ENCODE data around the gene TEAD3. TPM values are rescaled to one million over a fixed set of nuclear protein-coding genes. Genes with fewer than 3 reads are reported as not detected.

Gene TEAD3
- total RNA-seq, 2 experiments from 2014 or later: 0.07 to 0.12 TPM

DNA sequence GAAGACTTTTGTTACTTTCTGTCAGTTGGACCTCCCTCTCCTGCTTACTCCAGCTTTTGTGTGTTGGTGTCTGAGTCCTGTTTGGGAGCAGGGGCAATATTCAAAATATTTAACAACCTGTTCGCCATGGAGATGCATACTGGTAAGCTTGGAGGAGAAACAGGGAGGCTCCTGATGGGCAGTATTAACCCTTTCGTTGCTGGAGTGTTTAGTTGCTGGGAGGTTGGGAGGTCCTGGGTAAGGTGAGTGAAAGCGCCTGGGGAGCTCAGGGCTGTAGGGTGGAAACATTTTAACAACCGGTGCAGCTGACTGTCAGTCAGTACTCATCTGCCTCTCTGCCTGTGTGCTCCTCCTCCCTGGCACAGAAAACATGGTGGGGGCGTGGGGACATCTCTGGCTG, 11.7 kb upstream of the TEAD3 start:
- Mint-ChIP-seq H3K27ac (no peak overlapping the region), H3K27me3 (peaks cover 34% of the 10 kb centered on the region), H3K4me3 (no peak overlapping the region), H3K4me1 (no peaks in the 10 kb centered on the region), H3K36me3 (ENCODE audit: low read depth) (no peaks in the 10 kb centered on the region), H3K9me3 (no peaks in the 10 kb centered on the region)
- no peak for DNase-seq
- POLR2A ChIA-PET: no interaction called here
- CTCF ChIA-PET: interaction anchor here (0.9 to 1.0 kb wide), 2 partner anchors 14 to 40 kb away, joined by 3 read pairs; no protein-coding TSS in a partner anchor

GRCh38 chr6:35508027-35508426, 11.1 kb upstream of the TEAD3 start:
- no peak for DNase-seq
- Mint-ChIP-seq H3K36me3 (ENCODE audit: low read depth) (no peaks in the 10 kb centered on the region), H3K27ac (no peak overlapping the region), H3K9me3 (no peaks in the 10 kb centered on the region), H3K4me3 (no peak overlapping the region), H3K27me3 (peaks cover 39% of the 10 kb centered on the region), H3K4me1 (peaks cover 2% of the 10 kb centered on the region)
- CTCF ChIA-PET: interaction anchor here (0.6 to 0.9 kb wide), 3 partner anchors 39 to 520 kb away, joined by 3 read pairs; partner anchors contain the start of gene MAPK14
- POLR2A ChIA-PET: no interaction called here

DNA sequence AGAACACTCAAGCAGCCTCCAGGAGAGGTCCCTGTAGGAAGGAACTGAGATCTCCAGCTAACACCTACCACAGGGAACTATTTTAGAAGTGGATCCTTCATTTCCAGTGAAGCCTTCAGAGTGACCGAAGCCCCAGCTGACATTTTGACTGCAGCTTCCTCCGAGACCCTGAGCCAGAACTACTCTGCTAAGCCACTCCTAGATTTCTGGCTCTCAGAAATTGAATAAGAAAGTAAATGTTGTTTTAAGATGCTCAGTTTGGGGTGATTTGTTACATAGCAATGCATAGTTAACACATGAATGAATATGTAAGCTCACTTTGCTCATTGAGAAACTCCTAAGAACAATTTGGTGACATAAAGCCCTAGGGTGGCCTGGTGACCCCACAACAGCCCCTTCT, 10.3 kb upstream of the TEAD3 start:
- Mint-ChIP-seq H3K4me3 (no peak overlapping the region), H3K4me1 (peaks cover 2% of the 10 kb centered on the region), H3K27me3 (peaks cover 36% of the 10 kb centered on the region), H3K36me3 (ENCODE audit: low read depth) (no peaks in the 10 kb centered on the region), H3K27ac (no peak overlapping the region), H3K9me3 (no peaks in the 10 kb centered on the region)
- ChIA-PET POLR2A (no interaction called here), CTCF (interaction anchor here (0.6 to 0.9 kb wide), 2 partner anchors 62 to 77 kb away, joined by 3 to 5 read pairs; no protein-coding TSS in a partner anchor)
- DNase-seq: no peak

DNA sequence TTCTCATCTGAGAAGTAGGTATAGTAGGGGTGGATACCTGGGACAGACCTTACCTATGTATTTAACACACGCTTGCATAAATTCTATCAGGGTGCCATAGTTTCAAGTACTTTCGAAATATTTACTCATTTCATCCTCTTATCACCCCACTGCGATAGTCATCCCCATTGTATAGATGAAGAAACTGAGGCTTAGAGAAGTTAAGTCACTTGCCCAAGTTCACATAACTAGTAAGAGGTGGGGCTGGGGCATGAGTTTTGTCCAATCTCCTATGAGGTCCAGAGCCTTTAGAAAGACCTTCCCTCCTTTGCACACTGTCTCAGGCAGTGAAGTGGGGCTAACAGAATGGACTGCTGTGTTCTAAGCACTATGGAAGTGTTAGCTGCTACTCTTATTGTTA, 9.7 kb upstream of the TEAD3 start:
- H3K36me3 Mint-ChIP-seq (ENCODE audit: low read depth): no peaks in the 10 kb centered on the region
- CTCF ChIA-PET: interaction anchor here (0.9 to 1.8 kb wide), 2 partner anchors 12 to 77 kb away, joined by 3 to 5 read pairs; no protein-coding TSS in a partner anchor
- H3K4me1 Mint-ChIP-seq: peaks cover 2% of the 10 kb centered on the region
- H3K9me3 Mint-ChIP-seq: no peaks in the 10 kb centered on the region
- H3K27ac Mint-ChIP-seq: no peak overlapping the region
- DNase-seq: no peak
- H3K27me3 Mint-ChIP-seq: peaks cover 37% of the 10 kb centered on the region
- POLR2A ChIA-PET: no interaction called here
- no peak overlapping the region for H3K4me3 Mint-ChIP-seq

DNA sequence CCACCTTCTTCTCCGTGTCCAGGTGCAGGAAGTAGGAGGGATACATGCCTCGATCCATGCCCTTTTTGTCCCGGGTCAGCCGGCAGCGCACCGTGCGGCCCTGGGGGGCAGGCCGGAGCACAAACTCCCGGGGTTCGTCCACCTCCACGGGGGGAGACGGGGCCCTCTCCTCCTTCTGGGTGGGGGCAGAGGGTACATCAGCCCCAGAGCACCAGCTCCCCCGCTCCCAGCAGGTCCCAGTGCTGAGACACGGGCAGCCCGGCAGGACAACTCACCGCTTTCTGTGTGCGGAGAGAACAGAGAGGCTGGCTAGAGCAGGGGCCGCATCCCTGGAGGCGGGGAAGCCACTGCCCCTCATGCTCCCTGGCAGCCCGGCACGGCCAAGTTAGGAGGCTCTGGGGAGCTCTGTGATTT, 9.1 kb upstream of the TEAD3 start:
- H3K27me3 Mint-ChIP-seq: peaks cover 32% of the 10 kb centered on the region
- CTCF ChIA-PET: interaction anchor here (0.6 to 1.8 kb wide), 2 partner anchors 11 to 12 kb away, joined by 3 to 5 read pairs; no protein-coding TSS in a partner anchor
- H3K9me3 Mint-ChIP-seq: no peaks in the 10 kb centered on the region
- H3K36me3 Mint-ChIP-seq (ENCODE audit: low read depth): no peaks in the 10 kb centered on the region
- no peak for DNase-seq
- H3K4me1 Mint-ChIP-seq: peaks cover 2% of the 10 kb centered on the region
- POLR2A ChIA-PET: no interaction called here
- no peak overlapping the region for H3K27ac Mint-ChIP-seq
- H3K4me3 Mint-ChIP-seq: no peak overlapping the region

DNA sequence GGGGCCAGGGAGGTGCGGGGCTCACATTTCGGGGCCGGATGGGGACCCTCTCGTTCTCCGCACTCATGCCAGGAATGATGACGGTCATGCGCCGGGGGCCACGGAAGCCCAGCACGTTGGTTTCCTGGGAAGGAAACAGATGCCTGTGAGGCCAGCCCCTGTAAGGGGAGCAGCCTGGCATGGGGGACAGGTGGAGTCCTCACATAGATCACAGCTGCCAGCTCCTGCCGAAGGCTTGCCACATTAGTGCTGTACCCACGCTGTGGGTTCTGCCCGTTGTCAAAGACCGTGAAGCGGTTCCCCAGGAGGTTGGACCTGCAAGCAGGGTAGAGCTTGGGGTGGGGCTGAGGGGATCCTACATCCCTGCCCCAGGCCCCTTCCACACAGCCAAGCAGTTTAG, 6.7 kb upstream of the TEAD3 start:
- ChIA-PET POLR2A (no interaction called here), CTCF (interaction anchor here (1.3 to 1.4 kb wide), 2 partner anchors 20 to 234 kb away, joined by 4 read pairs; partner anchors contain the start of gene ARMC12)
- no peak for DNase-seq
- Mint-ChIP-seq H3K27me3 (peaks cover 38% of the 10 kb centered on the region), H3K4me3 (no peak overlapping the region), H3K9me3 (no peaks in the 10 kb centered on the region), H3K27ac (no peak overlapping the region), H3K4me1 (peaks cover 3% of the 10 kb centered on the region), H3K36me3 (ENCODE audit: low read depth) (no peaks in the 10 kb centered on the region)

- ChIA-PET POLR2A (no interaction called here), CTCF (interaction anchor here (0.6 kb wide), 1 partner anchor 150 kb away, joined by 3 read pairs; no protein-coding TSS in a partner anchor)
- no peak overlapping the region for H3K27ac Mint-ChIP-seq
- DNase-seq: no peak
- peaks cover 8% of the 10 kb centered on the region for H3K4me1 Mint-ChIP-seq
- H3K9me3 Mint-ChIP-seq: no peaks in the 10 kb centered on the region
- H3K36me3 Mint-ChIP-seq (ENCODE audit: low read depth): no peaks in the 10 kb centered on the region
- no peak overlapping the region for H3K4me3 Mint-ChIP-seq
- H3K27me3 Mint-ChIP-seq: peaks cover 38% of the 10 kb centered on the region
Observed at GRCh38 chr6:35501784-35502183, 4.9 kb upstream of the TEAD3 start.

DNA sequence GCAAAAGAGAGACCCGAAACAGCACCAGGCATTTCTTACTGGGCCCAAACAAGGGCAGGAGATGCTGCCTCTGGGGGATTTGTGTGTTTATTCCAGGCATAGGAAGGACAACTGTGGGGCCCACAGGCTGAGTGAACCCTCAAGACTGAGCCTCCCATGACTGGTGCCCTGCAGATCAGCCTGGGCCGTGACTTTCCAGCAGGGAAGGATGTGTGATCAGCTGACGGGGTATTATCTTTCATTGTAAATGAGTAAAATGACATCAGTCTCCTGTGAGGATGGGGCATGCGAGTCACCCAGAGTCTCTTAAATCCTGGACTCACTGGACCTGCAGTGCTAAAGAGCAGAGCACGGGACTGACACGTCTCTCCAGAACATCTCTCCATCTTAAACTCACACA, 3.9 kb upstream of the TEAD3 start:
- POLR2A ChIA-PET: no interaction called here

DNA sequence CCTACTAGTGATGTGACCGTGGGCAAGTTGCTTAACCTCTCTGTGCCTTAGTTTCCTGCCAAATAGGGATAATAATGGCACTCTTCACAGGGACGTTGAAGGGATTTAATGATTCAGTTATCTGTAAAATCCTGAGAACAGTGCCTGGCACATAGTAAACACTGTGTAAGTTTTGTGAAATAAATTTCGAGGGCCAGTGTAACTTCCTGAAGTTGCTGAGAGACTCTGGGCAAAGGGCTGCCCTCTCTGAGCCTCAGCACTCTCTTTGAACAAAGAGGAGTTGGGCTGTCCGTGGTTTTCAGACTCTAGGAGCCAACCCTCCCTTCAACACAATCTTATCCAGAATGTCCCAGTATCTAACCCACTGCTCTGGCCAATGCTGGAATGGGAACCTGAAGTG, 2.5 kb upstream of the TEAD3 start:
- H3K27ac Mint-ChIP-seq: no peak overlapping the region
- H3K4me3 Mint-ChIP-seq: no peak overlapping the region
- CTCF ChIA-PET: no interaction called here
- POLR2A ChIA-PET: no interaction called here
- H3K4me1 Mint-ChIP-seq: peaks cover 16% of the 10 kb centered on the region
- no peaks in the 10 kb centered on the region for H3K9me3 Mint-ChIP-seq
- DNase-seq: no peak
- H3K36me3 Mint-ChIP-seq (ENCODE audit: low read depth): no peaks in the 10 kb centered on the region
- peaks cover 43% of the 10 kb centered on the region for H3K27me3 Mint-ChIP-seq

More for the DNA sequence above, 3.9 kb upstream of the TEAD3 start:
- Mint-ChIP-seq H3K27me3 (peaks cover 40% of the 10 kb centered on the region), H3K27ac (no peak overlapping the region), H3K4me1 (peaks cover 8% of the 10 kb centered on the region), H3K4me3 (no peak overlapping the region), H3K36me3 (ENCODE audit: low read depth) (no peaks in the 10 kb centered on the region), H3K9me3 (no peaks in the 10 kb centered on the region)
- no peak for DNase-seq
- CTCF ChIA-PET: interaction anchor here (0.6 kb wide), 1 partner anchor 478 kb away, joined by 3 read pairs; no protein-coding TSS in a partner anchor

GRCh38 chr6:35498422-35499067, 1.7 kb upstream of the TEAD3 start:
- H3K4me3 Mint-ChIP-seq: peak overlapping the region; percentile 61
- DNase-seq: no peak
- H3K9me3 Mint-ChIP-seq: no peaks in the 10 kb centered on the region
- POLR2A ChIA-PET: interaction anchor here (1.2 kb wide), 1 partner anchor 337 kb away, joined by 3 read pairs; no protein-coding TSS in a partner anchor
- peaks cover 46% of the 10 kb centered on the region for H3K27me3 Mint-ChIP-seq
- CTCF ChIA-PET: interaction anchor here (0.6 to 2.2 kb wide), 8 partner anchors 9 to 239 kb away, joined by 3 to 6 read pairs (median 4); partner anchors contain the start of gene ARMC12
- H3K36me3 Mint-ChIP-seq (ENCODE audit: low read depth): no peaks in the 10 kb centered on the region
- H3K27ac Mint-ChIP-seq: peak overlapping the region; percentile 74
- H3K4me1 Mint-ChIP-seq: peaks cover 20% of the 10 kb centered on the region

DNA sequence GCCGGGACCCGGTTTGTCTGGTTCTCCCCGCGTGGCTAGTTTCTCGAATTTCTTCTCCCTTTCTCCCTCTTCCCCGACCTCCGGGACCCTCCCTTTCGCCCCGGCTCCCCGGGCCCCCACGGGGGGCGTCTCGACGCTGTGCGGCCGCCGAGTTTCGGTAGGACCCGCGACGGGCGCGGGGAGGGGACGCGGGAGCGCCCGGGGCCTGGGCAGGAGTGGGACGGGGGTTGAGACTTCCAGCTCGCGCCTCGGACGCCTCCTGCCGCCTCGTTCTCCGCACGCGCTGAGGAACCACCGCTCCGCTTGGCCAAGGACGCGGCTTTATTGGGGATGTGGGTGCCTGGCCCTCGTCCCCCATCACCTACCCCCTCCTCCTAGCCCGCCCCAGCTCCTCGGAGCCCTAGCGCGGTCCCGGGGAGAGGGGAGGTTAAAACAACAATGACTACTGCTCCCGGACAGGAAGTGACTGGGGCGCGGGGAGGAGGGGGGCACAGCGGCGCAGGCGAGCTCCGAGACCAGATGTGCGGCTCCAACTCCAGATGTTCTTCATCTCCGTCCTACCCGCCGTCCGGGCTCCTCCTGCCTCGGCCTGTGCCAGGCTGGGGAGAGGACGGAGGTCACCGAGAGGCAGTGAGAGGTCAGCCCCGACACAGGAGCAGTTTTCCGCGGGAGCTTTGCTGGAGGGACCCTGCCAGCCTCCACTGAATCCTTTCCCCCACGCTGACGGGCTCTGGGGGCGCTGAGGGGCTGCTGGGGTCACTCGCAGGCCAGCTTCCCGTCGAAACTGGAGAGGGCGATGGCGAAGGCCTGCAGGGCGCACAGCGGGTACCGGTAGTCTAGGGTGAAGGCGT, 917 bp upstream of the TEAD3 start:
- Mint-ChIP-seq H3K27me3 (peaks cover 40% of the 10 kb centered on the region), H3K27ac (peak overlapping the region; percentile 59), H3K4me3 (peak overlapping the region; percentile 67), H3K36me3 (ENCODE audit: low read depth) (no peaks in the 10 kb centered on the region), H3K9me3 (no peaks in the 10 kb centered on the region), H3K4me1 (peaks cover 18% of the 10 kb centered on the region)
- peak; percentile 43 for DNase-seq
- CTCF ChIA-PET: interaction anchor here (0.5 to 2.2 kb wide), 11 partner anchors 8 to 826 kb away, joined by 3 to 6 read pairs (median 4); partner anchors contain the start of gene ARMC12
- POLR2A ChIA-PET: interaction anchor here (1.2 kb wide), 1 partner anchor 336 kb away, joined by 3 read pairs; no protein-coding TSS in a partner anchor

DNA sequence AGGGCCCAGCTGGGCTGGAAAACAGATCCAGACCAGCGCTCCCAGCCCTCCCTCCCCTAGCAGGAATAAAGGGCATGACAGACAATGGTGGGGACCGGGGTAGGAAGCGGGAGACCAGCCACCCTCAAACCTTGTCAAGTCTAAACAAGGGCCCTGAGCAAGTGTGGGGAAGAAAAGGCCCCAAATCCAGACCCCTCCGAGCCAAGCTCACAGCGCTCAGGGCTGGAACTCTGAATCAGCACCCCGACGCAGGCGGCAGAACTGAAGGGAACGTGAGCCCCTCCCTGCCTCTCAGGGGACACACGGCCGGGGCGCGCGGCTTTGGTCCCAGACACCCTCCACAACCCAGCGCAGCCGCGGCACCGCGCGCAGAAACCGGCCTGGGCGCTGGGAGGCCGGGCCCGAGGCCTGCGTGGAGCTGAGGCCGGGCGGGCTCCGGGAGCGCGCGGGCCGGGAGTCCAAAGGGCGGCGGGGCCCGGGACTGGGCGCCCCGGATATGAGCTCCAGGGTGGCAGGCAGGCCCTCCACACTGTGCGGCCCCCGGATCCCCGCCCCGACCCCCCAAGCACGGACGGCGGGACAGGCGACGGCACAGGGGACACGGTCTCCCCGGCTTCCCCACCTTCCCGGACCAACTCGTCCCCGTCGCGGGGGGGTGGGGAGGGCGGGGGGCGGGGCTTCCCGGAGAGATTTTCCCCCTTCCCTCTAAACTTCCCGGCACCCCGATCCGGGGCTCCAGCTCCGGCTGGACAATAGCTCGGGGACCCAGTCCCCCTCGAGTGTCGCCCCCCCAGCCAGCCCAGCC, 641 bp downstream of the TEAD3 start:
- no peaks in the 10 kb centered on the region for H3K36me3 Mint-ChIP-seq (ENCODE audit: low read depth)
- H3K27me3 Mint-ChIP-seq: peaks cover 40% of the 10 kb centered on the region
- ChIA-PET CTCF (interaction anchor here (0.5 to 2.2 kb wide), 4 partner anchors 9 to 220 kb away, joined by 3 to 6 read pairs (median 4); no protein-coding TSS in a partner anchor), POLR2A (no interaction called here)
- H3K27ac Mint-ChIP-seq: no peak overlapping the region
- DNase-seq: no peak
- peaks cover 18% of the 10 kb centered on the region for H3K4me1 Mint-ChIP-seq
- no peaks in the 10 kb centered on the region for H3K9me3 Mint-ChIP-seq
- H3K4me3 Mint-ChIP-seq: peak overlapping the region; percentile 67
